ENCODE measurements around the gene IDS.

The IDS gene

GRCh38 chrX:149473092-149473491, 32.0 kb downstream of the IDS start:
- no peak for DNase-seq
- Histone ChIP-seq H3K79me2 (ENCODE audit: low read length) (no peaks in the 10 kb centered on the region), H3K9ac (ENCODE audit: low read length) (no peak overlapping the region), H3K4me2 (ENCODE audit: low read depth, low read length) (no peak overlapping the region), H3K4me3 (ENCODE audit: low read length) (no peak overlapping the region), H3K27me3 (replicated peaks; ENCODE audit: insufficient read depth, low read length) (no peaks in the 10 kb centered on the region), H3K36me3 (replicated peaks; ENCODE audit: insufficient read depth, low read length) (no peaks in the 10 kb centered on the region), H3K4me1 (ENCODE audit: low read length) (no peaks in the 10 kb centered on the region), H3K9me2 (replicated peaks; ENCODE audit: insufficient read depth, low read length) (no peaks in the 10 kb centered on the region), H3F3A (ENCODE audit: insufficient read depth, low read length) (no peaks in the 10 kb centered on the region), H3K9me3 (replicated peaks; ENCODE audit: insufficient read depth, low read length) (no peaks in the 10 kb centered on the region), H4K20me1 (ENCODE audit: insufficient read depth, low read length) (no peaks in the 10 kb centered on the region), H2AFZ (ENCODE audit: low read length) (no peak overlapping the region), H3K27ac (ENCODE audit: low read length) (no peak overlapping the region)
- no peak for TF ChIP-seq EZH2 (optimal IDR thresholded peaks at IDR 0.05; ENCODE audit: low read depth, low read length)
- no peak for TF ChIP-seq EZH2phosphoT487 (IDR thresholded peaks at IDR 0.05; ENCODE audit: low read length)
- no peak for TF ChIP-seq CTCF (IDR thresholded peaks at IDR 0.05; ENCODE audit: low read length)

GRCh38 chrX:149472625-149473024, 32.5 kb downstream of the IDS start:
- Histone ChIP-seq H3K4me2 (ENCODE audit: low read depth, low read length) (no peak overlapping the region), H3K9me2 (replicated peaks; ENCODE audit: insufficient read depth, low read length) (no peaks in the 10 kb centered on the region), H3K27me3 (replicated peaks; ENCODE audit: insufficient read depth, low read length) (no peaks in the 10 kb centered on the region), H3K27ac (ENCODE audit: low read length) (no peak overlapping the region), H4K20me1 (ENCODE audit: insufficient read depth, low read length) (no peaks in the 10 kb centered on the region), H3F3A (ENCODE audit: insufficient read depth, low read length) (no peaks in the 10 kb centered on the region), H2AFZ (ENCODE audit: low read length) (no peak overlapping the region), H3K36me3 (replicated peaks; ENCODE audit: insufficient read depth, low read length) (no peaks in the 10 kb centered on the region), H3K9me3 (replicated peaks; ENCODE audit: insufficient read depth, low read length) (no peaks in the 10 kb centered on the region), H3K4me1 (ENCODE audit: low read length) (no peaks in the 10 kb centered on the region), H3K79me2 (ENCODE audit: low read length) (no peaks in the 10 kb centered on the region), H3K4me3 (ENCODE audit: low read length) (no peak overlapping the region), H3K9ac (ENCODE audit: low read length) (no peak overlapping the region)
- TF ChIP-seq EZH2phosphoT487 (IDR thresholded peaks at IDR 0.05; ENCODE audit: low read length) (no peak), EZH2 (optimal IDR thresholded peaks at IDR 0.05; ENCODE audit: low read depth, low read length) (no peak), CTCF (IDR thresholded peaks at IDR 0.05; ENCODE audit: low read length) (no peak)
- no peak for DNase-seq

DNA sequence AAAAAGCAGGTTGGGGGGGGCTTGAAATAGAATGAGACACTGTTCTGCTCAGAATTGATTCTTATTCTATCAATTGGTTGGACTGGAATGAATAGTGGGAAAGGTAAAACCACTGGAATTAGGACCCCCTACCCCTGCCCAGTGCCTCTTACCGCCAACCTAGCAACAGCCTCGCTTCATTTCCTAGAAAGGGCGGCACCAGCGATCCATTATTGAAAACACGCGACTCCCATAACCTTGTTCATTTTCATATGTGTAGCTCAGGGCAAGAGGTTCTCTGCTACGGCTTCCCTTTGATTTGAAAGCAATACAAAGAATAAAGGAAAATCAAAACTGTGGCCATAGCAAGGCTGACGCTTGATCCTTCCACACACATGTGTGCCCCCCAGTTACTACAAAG, 33.7 kb downstream of the IDS start:
- no peak overlapping the region for H2AFZ ChIP-seq (ENCODE audit: low read length)
- no peaks in the 10 kb centered on the region for H3K4me1 ChIP-seq (ENCODE audit: low read length)
- H3K4me2 ChIP-seq (ENCODE audit: low read depth, low read length) = peak overlapping the region; percentile 21; the same call in 1 of the 2 replicates
- H3K27ac ChIP-seq (ENCODE audit: low read length) = no peak overlapping the region
- H3K4me3 ChIP-seq (ENCODE audit: low read length) = no peak overlapping the region
- no peaks in the 10 kb centered on the region for H3F3A ChIP-seq (ENCODE audit: insufficient read depth, low read length)
- H3K79me2 ChIP-seq (ENCODE audit: low read length) = no peaks in the 10 kb centered on the region
- H3K9me3 ChIP-seq (replicated peaks; ENCODE audit: insufficient read depth, low read length) = no peaks in the 10 kb centered on the region
- no peak overlapping the region for H3K9ac ChIP-seq (ENCODE audit: low read length)
- no peaks in the 10 kb centered on the region for H3K36me3 ChIP-seq (replicated peaks; ENCODE audit: insufficient read depth, low read length)
- no peaks in the 10 kb centered on the region for H3K9me2 ChIP-seq (replicated peaks; ENCODE audit: insufficient read depth, low read length)
- no peaks in the 10 kb centered on the region for H4K20me1 ChIP-seq (ENCODE audit: insufficient read depth, low read length)
- H3K27me3 ChIP-seq (replicated peaks; ENCODE audit: insufficient read depth, low read length) = no peaks in the 10 kb centered on the region
- TF ChIP-seq EZH2phosphoT487 (IDR thresholded peaks at IDR 0.05; ENCODE audit: low read length) = no peak
- TF ChIP-seq EZH2 (optimal IDR thresholded peaks at IDR 0.05; ENCODE audit: low read depth, low read length) = no peak
- no peak for TF ChIP-seq CTCF (IDR thresholded peaks at IDR 0.05; ENCODE audit: low read length)
- DNase-seq = no peak
